SIG-M5 treated with dmso at 0.1 percent for 504 hours (cell line): ENCODE measurements around the gene DDHD1.
"Not testable (repeated sequence)": the region's sequence is repeated elsewhere in the genome, so short reads cannot be mapped to it uniquely, and the experiment has no call there.

Experiments used
- DNase-seq: peaks from one replicate; lab custom pipeline; 2025; ENCODE audit not compliant: unreplicated experiment; lab: John Stamatoyannopoulos, UW

DDHD1 gene

DNA sequence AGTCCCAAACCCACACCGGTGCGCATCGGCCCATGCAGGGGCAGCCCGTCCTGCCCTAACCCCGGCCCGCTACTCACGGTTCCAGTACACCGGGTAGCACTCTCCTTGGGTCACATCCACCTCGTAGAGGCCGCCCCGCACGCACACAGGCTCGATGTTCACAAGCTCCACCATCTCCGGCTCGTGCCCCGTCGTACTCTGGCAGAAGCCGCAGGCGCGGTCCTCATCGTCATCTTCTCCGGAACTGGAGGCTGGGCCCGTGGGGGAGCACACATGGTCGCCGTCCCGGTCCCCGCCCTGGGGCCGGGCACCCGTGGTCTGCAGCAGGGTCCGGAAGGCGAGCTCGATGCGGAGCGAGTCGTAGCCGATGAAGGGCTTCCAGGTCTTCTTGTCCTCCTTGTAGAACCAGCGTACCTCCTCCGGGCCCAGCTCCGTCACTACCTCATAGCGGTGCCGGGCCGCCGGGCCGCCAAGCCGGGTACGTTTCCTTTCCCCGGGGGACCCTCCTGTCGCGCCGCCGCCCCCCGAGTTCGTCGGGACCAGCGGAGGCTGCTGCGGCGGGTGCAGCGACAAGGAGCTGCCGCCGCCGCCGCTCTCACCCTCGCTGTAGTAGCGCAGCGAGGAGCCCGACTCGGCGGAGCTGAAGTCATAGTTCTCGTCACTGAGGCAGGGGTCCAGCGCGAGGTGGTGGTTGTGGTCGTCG is 788 bp downstream of the DDHD1 start:
- DNase-seq = peak; percentile 51

DNA sequence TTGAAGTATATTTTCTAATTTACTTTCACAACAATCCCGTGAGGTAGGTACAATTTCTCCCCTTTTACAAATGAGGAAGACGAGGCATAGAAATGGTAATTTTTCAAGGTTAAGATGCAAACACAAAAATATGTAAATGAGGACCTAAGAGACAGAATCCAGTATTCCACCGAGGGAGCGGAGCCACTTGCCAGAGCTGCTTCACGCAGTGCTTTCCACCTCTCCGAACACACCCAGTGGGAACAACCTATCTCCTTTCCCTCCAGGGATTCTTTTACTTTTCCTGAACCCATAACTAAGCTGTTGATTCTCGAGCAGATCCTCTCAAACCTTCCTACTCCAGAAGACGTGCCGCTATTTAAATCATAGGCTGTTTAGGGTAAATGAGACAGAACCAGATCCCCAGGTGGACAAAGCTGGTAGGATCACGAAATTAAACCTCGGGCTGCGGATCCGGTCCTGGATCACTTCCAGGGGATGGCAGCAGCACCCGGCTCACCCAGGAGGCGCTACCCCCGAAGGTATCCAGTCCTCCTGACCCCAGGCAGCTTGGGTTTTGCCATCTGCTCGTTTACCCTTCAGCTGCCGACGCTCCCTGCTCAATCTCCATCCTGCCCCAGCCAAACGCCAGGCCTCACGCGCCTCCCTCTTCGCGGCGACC is 1.5 kb downstream of the DDHD1 start:
- peak; percentile 39 for DNase-seq

DNA sequence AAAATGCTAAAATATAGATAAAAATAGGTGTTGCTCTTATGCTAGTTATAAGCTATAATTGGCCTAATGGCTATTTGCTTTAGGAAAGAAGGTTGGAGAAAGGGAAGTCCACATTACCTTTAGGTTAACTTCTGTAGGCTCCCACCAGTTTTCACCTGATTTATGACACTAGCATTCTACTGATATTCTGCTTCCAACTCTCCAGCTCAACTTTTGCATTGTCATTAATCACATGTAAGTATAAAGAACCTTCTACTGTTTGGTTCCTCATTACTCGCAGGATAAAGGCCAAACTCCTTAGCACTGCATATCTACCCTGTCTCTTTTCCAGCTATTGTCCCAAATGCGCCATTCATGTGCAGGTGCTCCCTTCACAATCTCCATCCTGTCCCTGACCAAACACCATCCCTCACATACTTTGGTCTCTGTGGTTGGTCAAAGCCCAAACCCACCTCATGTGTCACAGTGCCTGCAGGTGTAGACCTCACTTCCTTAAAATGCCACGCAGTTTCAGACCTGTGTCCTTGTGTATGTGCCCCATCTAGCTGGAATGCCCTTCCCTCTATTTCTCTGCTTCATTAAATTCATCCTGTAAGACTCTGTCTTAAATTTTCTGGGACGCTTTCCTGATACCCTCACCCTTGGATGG is 3.3 kb downstream of the DDHD1 start:
- no peak for DNase-seq

DNA sequence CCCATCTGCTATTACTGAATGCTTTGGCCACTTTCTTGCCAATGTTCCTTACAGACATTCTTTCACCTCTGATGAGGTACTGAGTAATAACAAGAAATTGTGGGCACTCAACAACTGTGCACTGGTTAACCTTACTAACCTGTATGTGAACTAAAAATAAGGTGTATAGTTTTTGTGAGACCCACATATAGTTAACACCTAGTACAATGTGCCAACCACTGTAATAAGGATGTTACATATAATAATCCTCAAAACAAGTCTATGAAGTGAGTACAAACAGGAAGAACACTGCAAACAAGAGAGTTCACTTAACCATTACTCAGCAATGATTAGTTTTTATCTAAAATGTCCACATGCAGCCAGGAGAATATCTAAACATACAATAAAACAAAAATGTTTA is 4.5 kb downstream of the DDHD1 start:
- no peak for DNase-seq

DNA sequence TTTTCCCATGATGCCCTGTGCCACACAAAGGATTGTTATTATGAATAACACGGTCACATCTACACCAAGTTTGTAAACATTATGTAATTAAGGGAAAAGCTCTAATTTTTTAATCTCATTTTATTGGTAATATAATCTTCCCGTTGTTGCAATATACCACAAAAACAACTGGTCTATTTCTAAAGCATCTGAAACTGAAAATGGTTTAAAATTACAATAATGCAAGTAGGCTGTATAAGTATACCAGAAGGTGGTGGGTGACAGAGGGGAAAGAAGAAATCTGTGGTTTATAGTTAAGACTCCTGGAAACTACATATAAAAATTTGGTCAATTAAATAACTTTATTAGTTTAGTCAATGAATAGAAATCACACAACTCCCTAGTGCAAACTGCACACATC is 5.2 kb downstream of the DDHD1 start:
- DNase-seq = no peak

DNA sequence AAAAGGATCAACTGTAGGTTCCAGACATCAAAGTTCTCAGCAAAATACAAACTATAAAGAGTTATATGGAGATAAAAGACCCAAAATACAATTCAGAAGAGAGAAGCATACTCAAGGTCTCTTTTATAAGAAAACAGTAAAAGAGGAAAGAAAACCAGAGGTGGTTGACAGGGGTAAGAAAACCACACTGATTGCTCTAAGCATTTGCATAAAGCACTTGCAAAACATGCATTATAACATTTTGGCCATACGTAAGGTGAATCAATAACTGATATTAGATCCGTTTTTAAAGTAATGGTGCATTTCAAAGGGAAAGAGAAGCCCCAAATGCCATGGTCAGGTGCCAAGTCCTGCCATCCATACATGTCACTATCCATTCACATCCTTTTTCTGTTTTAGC is 5.9 kb downstream of the DDHD1 start:
- no peak for DNase-seq

DNA sequence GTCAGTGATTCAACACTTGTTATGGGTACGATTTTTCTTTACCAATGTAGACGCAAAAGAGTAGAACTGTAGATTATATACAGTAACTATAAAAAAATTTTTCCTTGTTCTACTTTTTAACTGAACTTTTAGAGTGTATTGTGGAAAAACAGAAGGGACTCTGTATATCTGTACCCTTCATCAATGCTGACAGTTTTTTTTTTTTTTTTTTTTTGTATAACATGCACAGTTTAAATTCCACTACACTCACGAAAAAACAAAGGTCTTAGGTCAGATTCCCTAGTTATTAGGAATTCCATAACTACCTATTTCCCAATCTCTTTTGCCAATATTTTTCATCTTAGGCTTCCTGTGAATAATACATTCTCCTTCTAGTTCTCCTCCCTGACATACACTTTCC is 6.4 kb downstream of the DDHD1 start:
- DNase-seq = no peak

DNA sequence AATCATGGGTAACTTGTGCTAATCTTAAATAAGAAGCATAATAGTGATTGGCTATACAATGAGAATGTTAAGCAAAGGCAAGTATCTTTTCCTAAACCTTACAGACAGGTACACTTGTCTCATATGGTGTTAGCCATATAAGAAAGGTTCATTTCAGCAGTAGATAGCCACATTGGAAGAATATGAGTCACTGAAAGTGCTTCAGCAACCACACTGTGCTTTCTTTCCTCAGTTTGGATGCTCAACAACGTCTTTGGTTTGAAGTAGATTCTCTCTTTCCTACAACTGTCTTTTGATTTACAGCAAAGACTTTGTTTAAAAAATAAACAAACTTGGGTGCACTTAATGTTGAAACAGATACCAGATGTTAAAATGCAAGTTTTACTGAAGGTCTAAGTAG is 8.9 kb downstream of the DDHD1 start:
- DNase-seq = no peak

DNA sequence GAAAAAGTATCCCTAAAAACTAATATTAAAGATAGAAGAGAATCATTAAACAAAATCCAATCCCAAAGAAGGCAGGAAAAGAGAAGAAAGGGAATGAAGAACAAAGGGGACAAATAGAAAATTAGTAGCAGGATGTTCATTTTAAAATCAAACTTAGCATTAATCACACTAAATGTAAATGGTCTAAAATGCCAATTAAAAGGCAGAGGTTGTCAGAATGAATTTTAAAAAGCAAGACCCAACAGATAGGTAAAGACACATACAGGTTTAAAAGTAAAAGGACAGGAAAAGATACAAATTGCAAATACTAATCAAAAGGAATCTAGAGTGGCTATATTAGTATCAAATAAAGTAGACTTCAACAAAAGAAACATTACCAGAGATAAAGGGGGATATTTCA is 12.5 kb downstream of the DDHD1 start:
- no peak for DNase-seq

DNA sequence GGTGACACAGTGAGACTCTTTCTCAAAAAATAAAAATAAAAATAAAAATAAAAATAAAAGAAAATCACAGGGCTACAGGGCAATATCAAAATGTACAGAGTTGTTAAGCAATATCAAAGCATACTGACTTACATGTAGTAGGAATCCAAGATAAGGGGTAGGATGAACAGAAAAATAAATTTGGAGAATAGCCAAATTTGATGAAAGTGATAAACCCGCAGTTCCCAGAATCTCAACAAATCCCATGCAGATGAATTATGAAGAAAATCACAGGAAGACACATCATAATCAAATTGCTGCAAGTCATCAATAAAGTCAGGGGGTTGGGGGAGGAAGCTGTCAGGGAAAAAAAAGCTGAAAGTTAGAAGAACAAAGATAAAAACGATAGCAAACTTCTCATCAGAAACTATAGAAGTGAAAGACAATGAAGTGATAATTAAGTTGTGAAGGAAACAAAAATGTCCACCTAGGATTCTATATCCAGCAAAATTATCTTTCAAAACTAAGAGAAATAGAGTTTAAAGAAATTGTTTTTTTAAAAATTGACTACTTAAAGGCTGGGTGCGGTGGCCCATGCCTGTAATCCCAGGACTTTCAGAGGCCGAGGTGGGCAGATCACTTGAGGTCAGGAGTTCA is 15.4 kb downstream of the DDHD1 start:
- DNase-seq = no peak

DNA sequence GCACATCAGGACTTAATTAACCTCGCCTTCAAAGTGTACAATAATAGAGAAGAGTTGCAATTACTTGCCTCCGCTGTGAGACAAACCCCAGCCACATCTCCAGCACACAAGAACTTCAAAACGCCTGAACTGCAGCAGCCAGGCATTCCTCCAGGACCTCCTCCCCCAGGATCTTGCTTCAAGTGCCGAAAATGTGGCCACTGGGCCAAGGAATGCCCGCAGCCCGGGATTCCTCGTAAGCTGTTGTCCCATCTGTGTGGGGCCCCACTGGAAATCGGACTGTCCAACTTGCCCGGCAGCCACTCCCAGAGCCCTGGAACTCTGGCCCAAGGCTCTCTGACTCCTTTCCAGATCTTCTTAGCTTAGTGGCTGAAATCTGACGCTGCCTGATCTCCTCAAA is 22.6 kb downstream of the DDHD1 start:
- not testable (repeated sequence) for DNase-seq

DNA sequence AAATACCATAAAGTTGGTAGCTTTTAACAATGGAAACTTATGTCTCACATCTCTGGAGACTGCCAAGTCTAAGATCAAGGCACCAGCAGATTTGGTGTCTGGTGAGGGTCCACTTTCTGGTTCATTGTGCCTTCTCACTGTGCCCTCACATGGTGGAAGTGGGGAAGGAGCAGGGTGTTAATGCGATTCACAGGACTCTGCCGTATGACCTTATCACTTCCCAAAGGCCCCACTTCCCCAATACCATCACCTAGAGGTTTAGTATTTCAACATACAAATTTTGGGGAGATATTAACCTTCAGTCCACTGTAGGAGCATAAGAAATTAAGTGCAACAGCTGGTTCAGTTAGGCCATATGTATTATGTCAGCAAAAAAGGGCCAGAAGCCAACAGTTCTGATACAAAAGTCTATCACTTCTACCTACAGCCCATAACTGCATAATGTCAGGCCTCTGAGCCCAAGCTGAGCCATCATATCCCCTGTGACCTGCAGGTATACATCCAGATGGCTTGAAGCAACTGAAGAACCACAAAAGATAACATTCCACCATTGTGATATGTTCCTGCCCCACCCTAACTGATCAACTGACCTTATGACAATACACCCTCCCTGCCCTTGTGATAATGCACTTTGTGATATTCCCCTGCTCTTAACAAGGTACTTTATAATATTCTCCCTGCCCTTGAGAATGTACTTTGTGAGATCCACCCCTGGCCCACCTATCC is 24.7 kb downstream of the DDHD1 start:
- no peak for DNase-seq

DNA sequence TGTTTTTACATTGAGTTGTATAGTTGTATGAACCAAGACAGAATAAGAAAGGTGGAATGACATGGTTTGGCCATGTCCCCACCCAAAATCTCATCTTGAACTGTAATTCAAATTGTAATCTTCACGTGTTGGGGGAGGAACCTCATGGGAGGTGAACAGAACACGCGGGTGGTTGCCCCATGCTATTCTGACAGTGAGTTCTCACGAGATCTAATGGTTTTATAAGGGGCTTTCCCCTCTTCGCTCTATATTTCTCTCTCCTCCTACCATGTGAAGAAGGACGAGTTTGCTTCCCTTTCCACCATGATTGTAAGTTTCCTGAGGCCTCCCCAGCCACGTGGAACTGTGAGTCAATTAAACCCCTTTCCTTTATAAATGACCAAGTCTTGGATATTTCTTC is 25.3 kb downstream of the DDHD1 start:
- DNase-seq = no peak

DNA sequence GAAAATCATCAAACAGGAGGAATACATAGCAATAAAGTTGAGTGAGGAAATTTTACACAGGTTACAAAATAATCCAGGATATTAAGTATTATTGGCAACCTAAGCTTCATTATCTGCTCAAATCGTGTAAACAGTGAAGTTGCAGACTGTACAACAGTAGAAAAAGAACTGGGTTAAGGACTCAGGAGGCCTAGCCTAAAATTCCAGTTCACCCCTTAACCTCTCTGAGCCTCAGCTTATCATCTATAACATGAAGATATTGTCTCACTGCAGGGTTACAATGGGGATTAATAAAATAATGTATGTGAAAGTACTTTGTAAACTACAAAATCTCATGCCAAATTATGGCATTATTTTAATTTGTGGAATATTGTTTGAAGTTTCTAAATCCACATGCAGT is 26.0 kb downstream of the DDHD1 start:
- DNase-seq = no peak

DNA sequence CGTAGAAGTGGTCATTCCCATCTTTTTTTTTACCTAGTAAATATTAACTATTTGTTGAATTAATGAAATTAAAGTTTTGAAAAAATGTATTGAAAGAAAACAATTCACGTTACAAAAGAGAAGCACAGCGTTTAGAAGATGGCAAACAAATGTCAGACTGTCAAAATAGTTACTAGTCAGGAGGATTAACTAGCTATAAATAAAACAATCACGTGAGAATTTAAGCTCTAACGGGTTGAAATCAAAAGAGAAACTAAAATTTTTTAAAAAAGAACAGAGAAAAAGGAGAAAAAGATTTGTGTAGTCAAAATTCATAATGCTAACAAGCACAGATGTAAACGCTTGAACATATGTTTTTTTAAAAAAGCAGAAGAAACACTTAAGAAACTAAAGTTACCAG is 26.4 kb downstream of the DDHD1 start:
- no peak for DNase-seq

DNA sequence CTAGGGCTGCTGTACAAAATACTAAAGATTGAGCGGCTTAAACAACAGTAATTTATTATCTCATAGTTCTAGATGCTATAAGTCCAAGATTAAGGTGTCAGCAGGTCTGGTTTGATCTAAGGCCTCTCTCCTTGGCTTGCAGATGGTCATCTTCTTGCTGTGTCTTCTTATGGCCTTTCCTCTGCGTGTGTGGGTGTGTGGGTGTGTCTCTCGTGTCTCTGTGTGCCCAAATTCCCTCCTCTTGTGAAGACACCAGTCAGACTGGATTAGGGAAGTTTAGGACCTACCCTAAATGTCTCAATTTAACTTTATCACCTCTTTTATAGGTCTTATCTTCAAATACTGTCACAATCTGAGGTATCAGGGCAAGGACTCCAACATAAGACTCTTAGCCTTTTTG is 28.3 kb downstream of the DDHD1 start:
- no peak for DNase-seq

DNA sequence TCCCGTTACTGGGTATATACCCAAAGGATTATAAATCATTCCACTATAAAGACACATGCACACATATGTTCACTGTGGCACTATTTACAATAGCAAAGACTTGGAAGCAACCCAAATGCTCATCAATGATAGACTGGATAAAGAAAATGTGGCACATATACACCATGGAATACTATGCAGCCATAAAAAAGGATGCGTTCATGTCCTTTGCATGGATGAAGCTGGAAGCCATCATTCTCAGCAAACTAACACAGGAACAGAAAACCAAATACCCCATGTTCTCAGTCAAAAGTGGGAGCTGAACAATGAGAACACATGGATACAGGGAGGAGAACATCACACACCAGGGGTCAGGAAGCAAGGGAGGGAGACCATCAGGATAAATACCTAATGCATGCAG is 31.7 kb downstream of the DDHD1 start:
- DNase-seq = not testable (repeated sequence)

DNA sequence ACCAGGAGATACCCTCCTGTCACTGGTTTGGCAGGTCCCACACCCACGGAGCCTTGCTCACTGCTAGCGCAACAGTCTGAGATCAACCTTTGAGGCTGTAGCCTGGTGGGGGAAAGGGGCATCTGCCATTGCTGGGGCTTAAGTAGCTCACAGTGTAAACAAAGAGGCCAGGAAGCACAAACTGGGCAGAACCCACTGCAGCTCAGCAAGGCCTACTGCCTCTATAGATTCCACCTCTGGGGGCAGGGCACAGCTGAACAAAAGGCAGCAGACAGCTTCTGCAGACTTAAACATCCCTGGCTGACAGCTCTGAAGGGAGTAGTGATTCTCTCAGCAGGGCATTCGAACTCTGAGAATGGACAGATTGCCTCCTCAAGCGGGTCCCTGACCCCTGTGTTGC is 35.6 kb downstream of the DDHD1 start:
- not testable (repeated sequence) for DNase-seq

DNA sequence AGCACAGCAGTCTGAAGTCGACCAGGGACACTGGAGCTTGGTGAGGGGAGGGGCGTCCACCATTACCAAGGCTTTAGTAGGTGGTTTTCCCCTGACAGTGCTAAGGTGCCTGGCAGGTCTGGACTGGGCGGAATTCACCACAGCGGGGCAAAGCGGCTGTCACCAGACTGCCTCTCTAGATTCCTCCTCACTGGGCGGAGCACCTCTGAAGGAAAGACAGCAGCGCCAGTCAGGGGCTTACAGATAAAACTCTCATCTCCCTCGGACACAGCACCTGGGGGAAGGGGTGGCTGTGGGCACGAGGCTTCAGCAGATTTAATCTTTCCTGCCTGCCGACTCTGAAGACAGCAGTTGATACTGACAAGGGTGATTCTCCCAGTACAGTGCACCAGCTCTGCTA is 39.1 kb downstream of the DDHD1 start:
- DNase-seq = no peak

DNA sequence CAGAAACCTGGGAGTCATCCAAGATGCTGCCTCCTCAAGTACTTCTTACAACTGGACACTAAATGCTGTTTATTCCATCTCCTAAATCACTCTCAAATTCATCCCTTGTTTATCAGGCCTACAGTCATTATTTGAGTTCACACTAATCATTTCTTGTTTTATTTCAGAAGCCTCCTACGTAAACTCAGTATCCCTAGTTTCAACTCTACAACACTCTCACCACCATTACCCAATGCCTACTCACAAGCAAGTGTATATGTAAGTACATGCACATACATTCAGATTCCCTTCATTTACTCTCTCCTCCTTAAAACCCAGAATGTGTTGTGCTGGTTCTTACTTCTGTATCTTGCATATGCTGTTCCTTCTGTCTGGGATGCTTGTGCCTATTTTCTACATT is 43.0 kb downstream of the DDHD1 start:
- no peak for DNase-seq
